ENCODE data around the gene MRPS23. TPM values are rescaled to one million over a fixed set of nuclear protein-coding genes. Genes with fewer than 3 reads are reported as not detected.

MRPS23 gene
- total and polyA plus RNA-seq, 2 experiments from 2014 or later, result 33.4 to 61.1 TPM

GRCh38 chr17:57861000-57861789, 11.4 kb upstream of the MRPS23 start:
- 0 out of 2 replicates have a peak, but pooled peaks cover 3% of the 10 kb centered on the region for H3F3A ChIP-seq (ENCODE audit: insufficient read depth)
- no peaks in the 10 kb centered on the region for H3K9me2 ChIP-seq (ENCODE audit: insufficient read depth)
- H3K27me3 ChIP-seq (replicated peaks; ENCODE audit: insufficient read depth), result no peaks in the 10 kb centered on the region
- 0 out of 2 replicates have a peak overlapping the region, but pooled peaks have one; percentile 52 for H2AFZ ChIP-seq
- no peak overlapping the region for H3K27ac ChIP-seq
- in situ Hi-C loops (cut with MboI), result no loop called here
- no peaks in the 10 kb centered on the region for H3K36me3 ChIP-seq (ENCODE audit: low read depth)
- H3K79me2 ChIP-seq (ENCODE audit: insufficient read depth), result no peaks in the 10 kb centered on the region
- H3K9ac ChIP-seq, result peak overlapping the region; percentile 73
- H4K20me1 ChIP-seq (ENCODE audit: insufficient read depth), result no peaks in the 10 kb centered on the region
- H3K4me2 ChIP-seq (ENCODE audit: unreplicated experiment), result peak overlapping the region; percentile 92
- H3K9me3 ChIP-seq (ENCODE audit: low read depth), result no peaks in the 10 kb centered on the region
- TF ChIP-seq EZH2phosphoT487 (IDR thresholded peaks at IDR 0.05; ENCODE audit: insufficient read depth, low read depth), result no peak
- no peak for TF ChIP-seq EZH2 (IDR thresholded peaks at IDR 0.05; ENCODE audit: insufficient read depth, poor library complexity, severe bottlenecking)
- WGBS, 2 experiments (ENCODE audit: low coverage in 1 of 2, low lambda C conversion rate in 2 of 2, missing lambda C conversion rate in 2 of 2), result 7% methylated on average over 28 to 34 of the region's 34 CpGs
- peak overlapping the region; percentile 68 for H3K4me3 ChIP-seq
- peaks cover 12% of the 10 kb centered on the region for H3K4me1 ChIP-seq (ENCODE audit: insufficient read depth)
- peak; percentile 57 for DNase-seq

- TF ChIP-seq EZH2phosphoT487 (IDR thresholded peaks at IDR 0.05; ENCODE audit: insufficient read depth, low read depth), result no peak
- TF ChIP-seq EZH2 (IDR thresholded peaks at IDR 0.05; ENCODE audit: insufficient read depth, poor library complexity, severe bottlenecking), result no peak
These were observed 10.7 kb upstream of the MRPS23 start for GRCh38 chr17:57860414-57860999.

GRCh38 chr17:57859601-57860413, 10.0 kb upstream of the MRPS23 start:
- no peak for DNase-seq
- Histone ChIP-seq H3F3A (ENCODE audit: insufficient read depth) (0 out of 2 replicates have a peak, but pooled peaks cover 3% of the 10 kb centered on the region), H3K79me2 (ENCODE audit: insufficient read depth) (no peaks in the 10 kb centered on the region), H4K20me1 (ENCODE audit: insufficient read depth) (no peaks in the 10 kb centered on the region), H3K4me2 (ENCODE audit: unreplicated experiment) (no peak overlapping the region), H3K27me3 (replicated peaks; ENCODE audit: insufficient read depth) (no peaks in the 10 kb centered on the region), H3K27ac (no peak overlapping the region), H3K9me2 (ENCODE audit: insufficient read depth) (no peaks in the 10 kb centered on the region), H3K4me3 (no peak overlapping the region), H3K36me3 (ENCODE audit: low read depth) (no peaks in the 10 kb centered on the region), H3K9ac (no peak overlapping the region), H3K4me1 (ENCODE audit: insufficient read depth) (peaks cover 12% of the 10 kb centered on the region), H2AFZ (no peak overlapping the region), H3K9me3 (ENCODE audit: low read depth) (no peaks in the 10 kb centered on the region)
- no peak for TF ChIP-seq EZH2 (IDR thresholded peaks at IDR 0.05; ENCODE audit: insufficient read depth, poor library complexity, severe bottlenecking)
- TF ChIP-seq EZH2phosphoT487 (IDR thresholded peaks at IDR 0.05; ENCODE audit: insufficient read depth, low read depth), result no peak
- in situ Hi-C loops (cut with MboI), result loop anchor here (5.0 kb wide), 1 partner anchor 242 kb away; no protein-coding TSS in a partner anchor
- 45 to 47% methylated on average over 13 of the region's 13 CpGs for WGBS, 2 experiments (ENCODE audit: low coverage in 1 of 2, low lambda C conversion rate in 2 of 2, missing lambda C conversion rate in 2 of 2)

More at GRCh38 chr17:57860414-57860999, 10.7 kb upstream of the MRPS23 start:
- DNase-seq, result peak; percentile 21
- Histone ChIP-seq H3K9me3 (ENCODE audit: low read depth) (no peaks in the 10 kb centered on the region), H3F3A (ENCODE audit: insufficient read depth) (0 out of 2 replicates have a peak, but pooled peaks cover 3% of the 10 kb centered on the region), H3K4me2 (ENCODE audit: unreplicated experiment) (no peak overlapping the region), H3K4me1 (ENCODE audit: insufficient read depth) (peaks cover 12% of the 10 kb centered on the region), H3K4me3 (no peak overlapping the region), H3K27ac (no peak overlapping the region), H3K36me3 (ENCODE audit: low read depth) (no peaks in the 10 kb centered on the region), H3K27me3 (replicated peaks; ENCODE audit: insufficient read depth) (no peaks in the 10 kb centered on the region), H3K79me2 (ENCODE audit: insufficient read depth) (no peaks in the 10 kb centered on the region), H2AFZ (no peak overlapping the region), H3K9ac (no peak overlapping the region), H4K20me1 (ENCODE audit: insufficient read depth) (no peaks in the 10 kb centered on the region), H3K9me2 (ENCODE audit: insufficient read depth) (no peaks in the 10 kb centered on the region)
- WGBS, 2 experiments (ENCODE audit: low coverage in 1 of 2, low lambda C conversion rate in 2 of 2, missing lambda C conversion rate in 2 of 2), result 72 to 74% methylated on average over 6 of the region's 6 CpGs
- in situ Hi-C loops (cut with MboI), result no loop called here

- no peak overlapping the region for H2AFZ ChIP-seq
- H3K79me2 ChIP-seq (ENCODE audit: insufficient read depth), result no peaks in the 10 kb centered on the region
- H3F3A ChIP-seq (ENCODE audit: insufficient read depth), result 0 out of 2 replicates have a peak, but pooled peaks cover 3% of the 10 kb centered on the region
- H4K20me1 ChIP-seq (ENCODE audit: insufficient read depth), result no peaks in the 10 kb centered on the region
- 70 to 74% methylated on average over 5 of the region's 5 CpGs for WGBS, 2 experiments (ENCODE audit: low coverage in 1 of 2, low lambda C conversion rate in 2 of 2, missing lambda C conversion rate in 2 of 2)
- peaks cover 12% of the 10 kb centered on the region for H3K4me1 ChIP-seq (ENCODE audit: insufficient read depth)
- no peak overlapping the region for H3K4me2 ChIP-seq (ENCODE audit: unreplicated experiment)
- H3K4me3 ChIP-seq, result no peak overlapping the region
- no peaks in the 10 kb centered on the region for H3K27me3 ChIP-seq (replicated peaks; ENCODE audit: insufficient read depth)
- DNase-seq, result no peak
- no peak overlapping the region for H3K27ac ChIP-seq
- no peaks in the 10 kb centered on the region for H3K36me3 ChIP-seq (ENCODE audit: low read depth)
- H3K9me3 ChIP-seq (ENCODE audit: low read depth), result no peaks in the 10 kb centered on the region
- in situ Hi-C loops (cut with MboI), result loop anchor here (5.0 kb wide), 1 partner anchor 243 kb away; no protein-coding TSS in a partner anchor
- no peak overlapping the region for H3K9ac ChIP-seq
- TF ChIP-seq EZH2 (IDR thresholded peaks at IDR 0.05; ENCODE audit: insufficient read depth, poor library complexity, severe bottlenecking) (no peak), EZH2phosphoT487 (IDR thresholded peaks at IDR 0.05; ENCODE audit: insufficient read depth, low read depth) (no peak)
- no peaks in the 10 kb centered on the region for H3K9me2 ChIP-seq (ENCODE audit: insufficient read depth)
These were observed 9.0 kb upstream of the MRPS23 start for GRCh38 chr17:57858838-57859237.
